Prostate gland (tissue), 2 donors: Measurements from ENCODE around the gene RUNX2.

Source experiments
- CTCF ChIP-seq, 4 experiments: fragments of 200-600 bp in 2 of 4; fragments of 450-650 bp in 2 of 4; sonication (generic) in 2 of 4; IDR thresholded peaks; 1 replicate in 3 of 4; 2 replicates in 1 of 4; pipeline ENCODE4 v1.5.1; 2016 to 2019; ENCODE audit warnings: antibody characterized with exemption in 4 of 4, mild to moderate bottlenecking in 2 of 4, moderate library complexity in 2 of 4
- POLR2A ChIP-seq: fragments of 450-650 bp; IDR thresholded peaks from one replicate; pipeline ENCODE4 v1.6.1; 2016; ENCODE audit warnings: antibody characterized with exemption, mild to moderate bottlenecking

GRCh38 chr6:45375449-45375848 lies 47.3 kb downstream of the RUNX2 start:
- TF ChIP-seq CTCF (IDR thresholded peaks at IDR 0.05) (no peak), POLR2A (no peak)
